ENCODE measurements around the gene RAD18. TPM values are rescaled to one million over a fixed set of nuclear protein-coding genes. Genes with fewer than 3 reads are reported as not detected.

The RAD18 gene
- total and polyA plus RNA-seq, 9 of the 15 experiments (the other 6 are each of a cell fraction or from before 2014, with no cell fraction given): 19.2 to 49.4 (median 34.4) TPM

DNA sequence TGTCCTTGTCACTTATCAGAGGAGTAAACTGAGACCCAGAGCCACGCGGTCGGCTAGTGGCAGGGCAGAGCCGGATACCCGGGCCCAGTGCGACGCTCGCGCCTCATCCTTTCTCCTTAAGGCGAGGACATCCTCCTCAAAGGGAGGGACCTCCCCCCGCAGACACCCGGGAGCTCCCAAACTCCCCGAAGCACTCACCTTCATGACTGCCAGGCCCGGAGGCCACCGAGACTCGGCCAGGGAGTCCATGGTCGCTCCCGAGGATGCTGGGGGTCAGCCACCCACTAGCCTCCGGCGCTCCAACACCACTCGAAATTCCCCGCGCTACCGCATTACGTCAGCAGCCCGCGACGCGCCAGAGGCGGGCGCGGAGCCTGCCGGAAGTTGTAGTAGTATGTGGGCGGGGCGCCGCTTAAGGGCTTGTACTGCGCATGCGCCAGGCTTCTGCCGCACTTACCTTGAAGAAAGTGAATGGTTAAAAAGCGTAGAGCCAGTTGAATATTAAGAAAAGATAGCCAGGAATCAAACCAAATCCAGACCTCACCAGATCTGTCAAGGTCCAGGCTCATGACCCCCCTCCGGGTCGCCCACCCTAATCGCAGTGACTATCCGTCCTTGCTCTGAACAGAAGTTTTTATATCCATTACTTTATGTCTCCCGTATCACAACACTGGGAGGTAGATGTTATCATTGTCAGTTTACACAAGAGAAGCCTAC, at the start of gene RAD18 (continued):
- TF ChIP-seq NFRKB (IDR thresholded peaks at IDR 0.05; ENCODE audit: low read depth) (no peak), TCFL5 (CRISPR knock-in tag; conservative IDR thresholded peaks at IDR 0.05) (no peak), RHOXF2B (CRISPR knock-in tag; conservative IDR thresholded peaks at IDR 0.05) (no peak), ZNF785 (CRISPR knock-in tag; IDR thresholded peaks at IDR 0.05) (no peak), MCM7 (IDR thresholded peaks at IDR 0.05) (no peak), SP2 (IDR thresholded peaks at IDR 0.05; ENCODE audit: extremely low read depth, low read depth, low read length, poor library complexity, severe bottlenecking) (no peak), TAF15 (IDR thresholded peaks at IDR 0.05; ENCODE audit: low read depth, low read length) (no peak), PRMT5 (CRISPR knock-in tag; IDR thresholded peaks at IDR 0.05) (no peak), DIDO1 (tag; IDR thresholded peaks at IDR 0.05; ENCODE audit: low read depth) (peak; percentile 95), ZNF778 (CRISPR knock-in tag; IDR thresholded peaks at IDR 0.05) (no peak), ZNF232 (CRISPR knock-in tag; IDR thresholded peaks at IDR 0.05) (no peak), MBD2 (IDR thresholded peaks at IDR 0.05; ENCODE audit: borderline replicate concordance, low read depth) (peak; percentile 88), GABPA (tag; conservative IDR thresholded peaks at IDR 0.05; ENCODE audit: low read depth) (peak; percentile 90), ETV6 (IDR thresholded peaks at IDR 0.05; ENCODE audit: borderline replicate concordance in 1 of 2, low read depth in 2 of 2, low read length in 1 of 2) (no peak), ETV6 (CRISPR knock-in tag; IDR thresholded peaks at IDR 0.05; ENCODE audit: borderline replicate concordance) (no peak)
- TF ChIP-seq, protein P1, sequence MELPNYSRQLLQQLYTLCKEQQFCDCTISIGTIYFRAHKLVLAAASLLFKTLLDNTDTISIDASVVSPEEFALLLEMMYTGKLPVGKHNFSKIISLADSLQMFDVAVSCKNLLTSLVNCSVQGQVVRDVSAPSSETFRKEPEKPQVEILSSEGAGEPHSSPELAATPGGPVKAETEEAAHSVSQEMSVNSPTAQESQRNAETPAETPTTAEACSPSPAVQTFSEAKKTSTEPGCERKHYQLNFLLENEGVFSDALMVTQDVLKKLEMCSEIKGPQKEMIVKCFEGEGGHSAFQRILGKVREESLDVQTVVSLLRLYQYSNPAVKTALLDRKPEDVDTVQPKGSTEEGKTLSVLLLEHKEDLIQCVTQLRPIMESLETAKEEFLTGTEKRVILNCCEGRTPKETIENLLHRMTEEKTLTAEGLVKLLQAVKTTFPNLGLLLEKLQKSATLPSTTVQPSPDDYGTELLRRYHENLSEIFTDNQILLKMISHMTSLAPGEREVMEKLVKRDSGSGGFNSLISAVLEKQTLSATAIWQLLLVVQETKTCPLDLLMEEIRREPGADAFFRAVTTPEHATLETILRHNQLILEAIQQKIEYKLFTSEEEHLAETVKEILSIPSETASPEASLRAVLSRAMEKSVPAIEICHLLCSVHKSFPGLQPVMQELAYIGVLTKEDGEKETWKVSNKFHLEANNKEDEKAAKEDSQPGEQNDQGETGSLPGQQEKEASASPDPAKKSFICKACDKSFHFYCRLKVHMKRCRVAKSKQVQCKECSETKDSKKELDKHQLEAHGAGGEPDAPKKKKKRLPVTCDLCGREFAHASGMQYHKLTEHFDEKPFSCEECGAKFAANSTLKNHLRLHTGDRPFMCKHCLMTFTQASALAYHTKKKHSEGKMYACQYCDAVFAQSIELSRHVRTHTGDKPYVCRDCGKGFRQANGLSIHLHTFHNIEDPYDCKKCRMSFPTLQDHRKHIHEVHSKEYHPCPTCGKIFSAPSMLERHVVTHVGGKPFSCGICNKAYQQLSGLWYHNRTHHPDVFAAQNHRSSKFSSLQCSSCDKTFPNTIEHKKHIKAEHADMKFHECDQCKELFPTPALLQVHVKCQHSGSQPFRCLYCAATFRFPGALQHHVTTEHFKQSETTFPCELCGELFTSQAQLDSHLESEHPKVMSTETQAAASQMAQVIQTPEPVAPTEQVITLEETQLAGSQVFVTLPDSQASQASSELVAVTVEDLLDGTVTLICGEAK (IDR thresholded peaks at IDR 0.05): peak; percentile 79
- TF ChIP-seq, protein P1 (CRISPR knock-in tag; IDR thresholded peaks at IDR 0.05): no peak
- TF ChIP-seq, protein P2, sequence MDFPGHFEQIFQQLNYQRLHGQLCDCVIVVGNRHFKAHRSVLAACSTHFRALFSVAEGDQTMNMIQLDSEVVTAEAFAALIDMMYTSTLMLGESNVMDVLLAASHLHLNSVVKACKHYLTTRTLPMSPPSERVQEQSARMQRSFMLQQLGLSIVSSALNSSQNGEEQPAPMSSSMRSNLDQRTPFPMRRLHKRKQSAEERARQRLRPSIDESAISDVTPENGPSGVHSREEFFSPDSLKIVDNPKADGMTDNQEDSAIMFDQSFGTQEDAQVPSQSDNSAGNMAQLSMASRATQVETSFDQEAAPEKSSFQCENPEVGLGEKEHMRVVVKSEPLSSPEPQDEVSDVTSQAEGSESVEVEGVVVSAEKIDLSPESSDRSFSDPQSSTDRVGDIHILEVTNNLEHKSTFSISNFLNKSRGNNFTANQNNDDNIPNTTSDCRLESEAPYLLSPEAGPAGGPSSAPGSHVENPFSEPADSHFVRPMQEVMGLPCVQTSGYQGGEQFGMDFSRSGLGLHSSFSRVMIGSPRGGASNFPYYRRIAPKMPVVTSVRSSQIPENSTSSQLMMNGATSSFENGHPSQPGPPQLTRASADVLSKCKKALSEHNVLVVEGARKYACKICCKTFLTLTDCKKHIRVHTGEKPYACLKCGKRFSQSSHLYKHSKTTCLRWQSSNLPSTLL (IDR thresholded peaks at IDR 0.05): no peak
